ENCODE data around the gene FER.

Gene FER

DNA sequence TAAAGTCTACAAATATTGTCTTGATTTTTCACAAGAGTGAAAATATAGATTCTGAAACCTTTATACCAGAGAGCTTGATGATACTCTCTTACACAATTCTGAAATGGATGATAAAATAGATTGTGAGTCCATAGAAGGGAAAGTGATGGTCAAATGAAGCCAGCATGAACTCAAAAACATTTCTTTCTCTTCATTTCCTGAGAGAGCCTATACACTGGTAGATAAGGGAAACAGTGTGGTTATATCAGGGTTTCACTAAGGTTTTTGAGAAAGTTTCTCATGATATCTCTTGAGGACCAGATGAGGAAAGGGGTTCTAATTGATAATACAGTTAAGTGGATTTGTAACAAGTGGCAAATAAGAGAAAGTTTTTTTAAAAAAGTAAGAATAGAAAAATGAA is 407.9 kb downstream of the FER start:
- TF ChIP-seq, protein P1, sequence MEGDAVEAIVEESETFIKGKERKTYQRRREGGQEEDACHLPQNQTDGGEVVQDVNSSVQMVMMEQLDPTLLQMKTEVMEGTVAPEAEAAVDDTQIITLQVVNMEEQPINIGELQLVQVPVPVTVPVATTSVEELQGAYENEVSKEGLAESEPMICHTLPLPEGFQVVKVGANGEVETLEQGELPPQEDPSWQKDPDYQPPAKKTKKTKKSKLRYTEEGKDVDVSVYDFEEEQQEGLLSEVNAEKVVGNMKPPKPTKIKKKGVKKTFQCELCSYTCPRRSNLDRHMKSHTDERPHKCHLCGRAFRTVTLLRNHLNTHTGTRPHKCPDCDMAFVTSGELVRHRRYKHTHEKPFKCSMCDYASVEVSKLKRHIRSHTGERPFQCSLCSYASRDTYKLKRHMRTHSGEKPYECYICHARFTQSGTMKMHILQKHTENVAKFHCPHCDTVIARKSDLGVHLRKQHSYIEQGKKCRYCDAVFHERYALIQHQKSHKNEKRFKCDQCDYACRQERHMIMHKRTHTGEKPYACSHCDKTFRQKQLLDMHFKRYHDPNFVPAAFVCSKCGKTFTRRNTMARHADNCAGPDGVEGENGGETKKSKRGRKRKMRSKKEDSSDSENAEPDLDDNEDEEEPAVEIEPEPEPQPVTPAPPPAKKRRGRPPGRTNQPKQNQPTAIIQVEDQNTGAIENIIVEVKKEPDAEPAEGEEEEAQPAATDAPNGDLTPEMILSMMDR (conservative IDR thresholded peaks at IDR 0.05), result no peak
- no peak for TF ChIP-seq ZFX (IDR thresholded peaks at IDR 0.05)
- H3K27ac ChIP-seq, result no peak overlapping the region

GRCh38 chr5:109156885-109157284 is 409.2 kb downstream of the FER start:
- TF ChIP-seq ZFX (IDR thresholded peaks at IDR 0.05), result no peak
- TF ChIP-seq, protein P1 (conservative IDR thresholded peaks at IDR 0.05), result no peak
- H3K27ac ChIP-seq, result no peak overlapping the region

- TF ChIP-seq ZFX (IDR thresholded peaks at IDR 0.05), result no peak
- TF ChIP-seq, protein P1 (conservative IDR thresholded peaks at IDR 0.05), result no peak
- H3K27ac ChIP-seq, result no peak overlapping the region
These were observed 412.8 kb downstream of the FER start for GRCh38 chr5:109160468-109160867.

DNA sequence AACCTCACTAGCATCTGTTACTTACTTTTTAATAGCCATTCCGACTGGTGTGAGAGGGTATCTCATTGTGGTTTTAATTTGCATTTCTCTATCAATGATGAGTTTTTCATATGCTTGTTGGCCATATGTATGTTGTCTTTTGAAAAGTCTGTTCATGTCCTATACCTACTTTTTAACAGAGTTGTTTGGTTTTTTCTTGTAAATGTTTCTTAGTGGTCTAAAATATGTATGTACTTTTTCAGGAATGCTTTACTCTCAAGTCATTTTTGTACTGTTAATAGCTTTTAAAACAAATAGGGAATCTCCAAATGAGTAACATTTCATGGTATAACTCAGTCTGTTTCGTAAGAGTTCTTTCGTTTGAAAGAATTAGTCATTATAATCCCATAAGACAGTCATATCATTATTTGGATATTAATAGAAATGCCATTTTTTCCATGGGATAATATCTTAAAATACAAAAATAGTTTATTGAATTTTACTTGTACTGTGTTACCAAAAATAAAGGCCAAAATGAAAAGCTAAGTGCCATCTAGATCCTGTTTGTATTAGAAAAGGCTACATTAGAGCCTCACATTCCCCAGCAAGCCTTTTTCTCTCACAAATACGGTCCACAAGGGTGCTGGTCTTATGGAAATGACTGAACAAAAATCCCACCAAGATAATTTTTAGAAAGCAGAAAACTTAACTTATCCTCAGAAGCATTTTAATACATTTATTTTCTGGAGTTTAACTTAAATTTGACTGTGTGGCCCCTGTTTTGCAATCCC is 414.4 kb downstream of the FER start:
- TF ChIP-seq, protein P1 (conservative IDR thresholded peaks at IDR 0.05), result no peak
- TF ChIP-seq ZFX (IDR thresholded peaks at IDR 0.05), result no peak
- H3K27ac ChIP-seq, result no peak overlapping the region

DNA sequence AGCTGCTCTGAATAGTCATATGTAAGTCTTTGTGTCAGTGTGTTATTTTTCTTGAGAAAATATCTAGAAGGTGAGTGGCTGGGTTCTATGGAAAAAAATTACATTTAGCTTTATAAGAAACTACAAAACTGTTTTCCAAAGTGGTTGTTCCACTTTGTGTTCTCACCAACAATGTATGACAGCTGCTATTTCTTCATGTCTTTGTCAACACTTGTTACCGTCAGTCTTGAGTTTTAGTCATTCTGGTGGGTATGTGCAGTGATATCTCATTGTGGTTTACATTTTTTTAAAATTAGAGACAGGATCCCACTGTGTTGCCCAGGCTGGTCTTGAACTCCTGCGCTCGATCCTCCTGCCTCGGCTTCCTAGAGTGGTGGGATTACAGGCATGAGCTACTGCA is 415.6 kb downstream of the FER start:
- H3K27ac ChIP-seq, result no peak overlapping the region
- no peak for TF ChIP-seq ZFX (IDR thresholded peaks at IDR 0.05)
- TF ChIP-seq, protein P1 (conservative IDR thresholded peaks at IDR 0.05), result no peak

- no peak overlapping the region for H3K27ac ChIP-seq
These were observed 416.3 kb downstream of the FER start for GRCh38 chr5:109164001-109164400.

DNA sequence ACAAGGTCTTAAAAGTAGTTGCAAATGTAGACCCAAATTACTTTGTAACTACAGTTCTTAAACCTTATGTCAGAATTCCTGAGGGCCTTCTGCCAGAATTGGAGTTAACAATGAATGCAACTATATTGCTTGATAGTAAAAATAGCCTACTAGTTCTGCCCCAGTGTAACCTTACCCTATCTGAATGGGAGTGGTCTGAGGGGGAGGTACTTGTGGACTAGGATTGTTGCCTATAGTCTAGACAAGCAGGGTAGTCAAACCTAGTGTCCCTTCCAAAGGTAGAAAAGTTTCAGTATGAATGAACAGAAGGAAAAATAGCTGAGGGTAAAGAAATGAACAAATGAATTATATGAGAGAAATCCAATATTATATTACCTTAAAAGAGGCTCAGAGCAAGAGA is 419.9 kb downstream of the FER start:
- TF ChIP-seq ZFX (IDR thresholded peaks at IDR 0.05), result no peak
- TF ChIP-seq, protein P1 (conservative IDR thresholded peaks at IDR 0.05), result no peak
- no peak overlapping the region for H3K27ac ChIP-seq

More at GRCh38 chr5:109164001-109164400, 416.3 kb downstream of the FER start:
- no peak for TF ChIP-seq ZFX (IDR thresholded peaks at IDR 0.05)
- TF ChIP-seq, protein P1 (conservative IDR thresholded peaks at IDR 0.05), result no peak
